Type B pancreatic cell (in vitro differentiated cells): ENCODE measurements around the gene MID1. TPM values are rescaled to one million over a fixed set of nuclear protein-coding genes. Genes with fewer than 3 reads are reported as not detected.

Experiments used
- DNase-seq: peaks from one replicate; pipeline ENCODE4 v3.0.0; 2021; ENCODE audit warnings: mixed read lengths; ENCODE audit not compliant: unreplicated experiment; ENCODE audit errors: extremely low spot score
- H3K27ac Mint-ChIP-seq: 2 replicates; pipeline ENCODE4 v1.8.0; 2021; ENCODE audit warnings: mild to moderate bottlenecking, mixed read lengths
- H3K27me3 Mint-ChIP-seq: 2 replicates; pipeline ENCODE4 v1.8.0; 2021; ENCODE audit warnings: mixed read lengths
- H3K36me3 Mint-ChIP-seq: 2 replicates; pipeline ENCODE4 v1.8.0; 2021; ENCODE audit warnings: mixed read lengths
- H3K4me1 Mint-ChIP-seq: one replicate; pipeline ENCODE4 v1.8.0; 2021; ENCODE audit warnings: mixed read lengths; ENCODE audit not compliant: unreplicated experiment
- H3K4me3 Mint-ChIP-seq: 2 replicates; pipeline ENCODE4 v1.8.0; 2021; ENCODE audit warnings: mild to moderate bottlenecking, mixed read lengths
- H3K9me3 Mint-ChIP-seq: 2 replicates; pipeline ENCODE4 v1.8.0; 2021; ENCODE audit warnings: mixed read lengths
- total RNA-seq: library from RNA; stranded (reverse); gene quantifications from 2 replicates; pipeline ENCODE4 v1.2.1, GENCODE V29; 2021; ENCODE audit warnings: low replicate concordance
- TF ChIP-seq, protein P1 (sequence below): fragments of 200-600 bp; sonication (generic); conservative IDR thresholded peaks from 2 replicates; pipeline ENCODE4 v1.5.0; 2021; ENCODE audit warnings: antibody characterized with exemption, mild to moderate bottlenecking

Gene MID1
- total RNA-seq, 1 donor from 2014 or later: 52.7 TPM

DNA sequence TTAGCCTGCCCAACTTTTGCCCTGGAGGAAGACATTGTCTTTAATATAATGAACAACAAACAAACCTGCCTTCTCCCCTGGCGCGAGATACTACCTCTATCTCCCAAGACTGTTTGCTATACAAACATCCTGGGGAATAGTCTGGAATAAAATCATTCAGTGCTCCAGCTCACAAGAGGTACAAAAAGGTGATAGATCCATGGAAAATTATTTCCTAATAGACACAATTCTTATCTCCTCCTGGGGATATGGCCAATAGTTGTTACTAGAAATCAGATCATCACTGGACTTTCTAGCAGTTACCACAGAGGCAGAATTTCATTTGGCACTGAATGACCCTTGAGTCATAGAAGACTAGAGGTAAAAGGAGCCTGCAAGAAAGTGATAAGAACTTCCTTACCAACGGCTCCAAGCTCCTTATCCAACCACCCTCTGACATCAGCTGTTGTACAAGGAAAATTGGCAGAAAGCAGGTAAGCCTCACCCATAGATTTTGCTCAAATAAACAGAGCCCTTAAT, 38.1 kb downstream of the MID1 start:
- H3K27ac Mint-ChIP-seq: no peak overlapping the region
- no peaks in the 10 kb centered on the region for H3K27me3 Mint-ChIP-seq
- H3K9me3 Mint-ChIP-seq: peaks cover 14% of the 10 kb centered on the region
- TF ChIP-seq, protein P1, sequence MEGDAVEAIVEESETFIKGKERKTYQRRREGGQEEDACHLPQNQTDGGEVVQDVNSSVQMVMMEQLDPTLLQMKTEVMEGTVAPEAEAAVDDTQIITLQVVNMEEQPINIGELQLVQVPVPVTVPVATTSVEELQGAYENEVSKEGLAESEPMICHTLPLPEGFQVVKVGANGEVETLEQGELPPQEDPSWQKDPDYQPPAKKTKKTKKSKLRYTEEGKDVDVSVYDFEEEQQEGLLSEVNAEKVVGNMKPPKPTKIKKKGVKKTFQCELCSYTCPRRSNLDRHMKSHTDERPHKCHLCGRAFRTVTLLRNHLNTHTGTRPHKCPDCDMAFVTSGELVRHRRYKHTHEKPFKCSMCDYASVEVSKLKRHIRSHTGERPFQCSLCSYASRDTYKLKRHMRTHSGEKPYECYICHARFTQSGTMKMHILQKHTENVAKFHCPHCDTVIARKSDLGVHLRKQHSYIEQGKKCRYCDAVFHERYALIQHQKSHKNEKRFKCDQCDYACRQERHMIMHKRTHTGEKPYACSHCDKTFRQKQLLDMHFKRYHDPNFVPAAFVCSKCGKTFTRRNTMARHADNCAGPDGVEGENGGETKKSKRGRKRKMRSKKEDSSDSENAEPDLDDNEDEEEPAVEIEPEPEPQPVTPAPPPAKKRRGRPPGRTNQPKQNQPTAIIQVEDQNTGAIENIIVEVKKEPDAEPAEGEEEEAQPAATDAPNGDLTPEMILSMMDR: no peak
- DNase-seq: no peak
- H3K4me3 Mint-ChIP-seq: no peak overlapping the region
- H3K4me1 Mint-ChIP-seq: peaks cover 8% of the 10 kb centered on the region
- peaks cover 13% of the 10 kb centered on the region for H3K36me3 Mint-ChIP-seq

DNA sequence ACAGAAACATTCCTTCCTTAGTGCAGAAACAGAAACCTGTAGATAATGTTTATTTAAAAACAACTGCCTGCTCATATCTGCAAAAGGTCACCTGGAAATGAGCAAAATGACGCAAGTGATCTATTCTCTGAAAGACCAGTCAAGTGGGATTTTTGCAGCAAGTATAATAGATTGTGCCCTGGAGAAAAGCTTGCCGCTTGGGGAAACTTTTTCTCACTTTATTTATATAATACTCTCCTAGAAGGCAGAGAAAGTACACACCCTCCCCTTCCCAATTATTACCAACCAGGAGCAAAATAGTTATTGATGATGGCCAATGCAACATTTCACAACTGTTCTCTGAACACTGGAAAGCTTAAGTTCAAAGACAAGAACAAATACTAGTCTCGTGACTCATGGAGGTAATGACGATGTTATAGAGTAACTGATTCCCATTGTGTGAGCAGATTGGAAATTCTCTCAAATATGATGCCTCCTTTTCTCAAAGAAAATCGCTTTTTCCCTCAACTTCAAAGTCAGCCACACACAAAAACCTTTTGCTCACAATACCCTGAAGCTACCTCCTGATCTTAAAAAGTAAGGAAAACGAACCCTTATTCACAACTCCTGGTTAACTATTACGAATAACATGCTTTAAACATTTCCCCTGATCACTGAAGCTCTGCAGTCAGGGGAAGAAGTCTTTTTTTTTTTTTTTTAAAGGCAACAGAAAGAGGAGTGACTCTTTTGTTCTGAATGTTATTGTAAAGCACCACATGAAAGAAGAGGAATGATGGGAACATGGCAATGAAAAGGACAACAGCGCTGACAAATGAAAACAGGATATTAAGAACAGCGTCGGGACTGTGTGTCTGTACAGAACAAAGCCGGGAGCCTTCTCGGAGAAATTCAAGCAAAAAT, 41.0 kb downstream of the MID1 start:
- Mint-ChIP-seq H3K4me3 (peak overlapping the region; percentile 79), H3K27ac (peak overlapping the region; percentile 98), H3K27me3 (no peaks in the 10 kb centered on the region), H3K4me1 (peaks cover 13% of the 10 kb centered on the region), H3K9me3 (peaks cover 8% of the 10 kb centered on the region), H3K36me3 (peaks cover 4% of the 10 kb centered on the region)
- DNase-seq: no peak
- TF ChIP-seq, protein P1: no peak

DNA sequence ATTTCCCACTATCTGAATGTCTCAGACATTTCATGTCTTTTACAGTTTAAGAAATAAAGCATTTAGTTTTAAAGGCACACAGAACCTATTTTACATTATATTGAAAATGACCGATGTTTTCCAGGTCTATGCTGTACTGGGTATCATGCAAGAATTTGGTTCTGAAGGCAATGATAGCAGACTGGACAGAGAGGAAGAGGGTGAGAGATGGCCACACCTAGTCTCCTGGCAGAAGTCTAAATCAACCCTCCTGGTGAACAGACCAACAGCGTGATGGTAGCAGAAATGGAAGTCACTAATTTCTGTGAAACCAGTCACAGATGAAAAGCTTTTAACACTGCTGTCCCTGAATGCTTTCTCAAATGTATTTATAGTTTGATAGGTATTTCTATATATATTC, 41.9 kb downstream of the MID1 start:
- H3K27me3 Mint-ChIP-seq: no peaks in the 10 kb centered on the region
- peak overlapping the region; percentile 98 for H3K27ac Mint-ChIP-seq
- DNase-seq: no peak
- TF ChIP-seq, protein P1: no peak
- H3K36me3 Mint-ChIP-seq: no peaks in the 10 kb centered on the region
- H3K9me3 Mint-ChIP-seq: peaks cover 5% of the 10 kb centered on the region
- peaks cover 13% of the 10 kb centered on the region for H3K4me1 Mint-ChIP-seq
- no peak overlapping the region for H3K4me3 Mint-ChIP-seq

- H3K27me3 Mint-ChIP-seq: no peaks in the 10 kb centered on the region
- peaks cover 3% of the 10 kb centered on the region for H3K36me3 Mint-ChIP-seq
- TF ChIP-seq, protein P1: no peak
- H3K27ac Mint-ChIP-seq: peak overlapping the region; percentile 98
- H3K4me3 Mint-ChIP-seq: peak overlapping the region; percentile 24
- DNase-seq: no peak
- H3K9me3 Mint-ChIP-seq: peaks cover 5% of the 10 kb centered on the region
- peaks cover 13% of the 10 kb centered on the region for H3K4me1 Mint-ChIP-seq
These were observed 42.5 kb downstream of the MID1 start for GRCh38 chrX:10577853-10578252.

DNA sequence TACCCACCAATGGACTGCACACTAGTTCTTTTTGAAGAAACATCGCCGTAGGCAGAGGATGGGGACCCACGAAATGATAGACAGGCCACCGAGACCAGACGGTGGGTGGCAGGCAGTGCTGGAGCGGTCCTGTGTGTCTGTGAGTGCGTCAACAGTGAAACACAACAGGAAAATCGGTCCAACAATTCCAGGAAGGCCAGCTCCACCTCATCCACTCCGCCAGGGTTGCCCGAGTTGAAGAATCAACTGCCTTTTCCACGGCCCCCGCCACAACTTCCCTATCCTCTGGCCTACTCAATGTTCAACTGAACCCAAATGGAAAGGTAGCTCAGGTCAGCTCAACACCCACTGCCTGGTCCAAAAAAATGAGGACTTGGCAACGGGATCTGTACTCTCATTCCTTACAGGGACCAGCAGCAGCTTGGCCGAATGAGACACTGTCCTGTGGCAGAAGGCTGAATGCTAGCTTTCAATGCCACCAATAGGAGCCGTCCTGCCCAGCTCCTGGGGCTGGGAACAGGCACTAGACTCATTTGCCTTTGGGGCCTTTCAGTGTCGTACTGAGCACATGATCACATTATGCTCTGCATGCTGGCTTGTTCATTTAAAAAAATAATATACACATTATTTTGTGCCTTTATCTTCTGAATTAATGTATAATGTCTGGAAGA, 43.5 kb downstream of the MID1 start:
- H3K9me3 Mint-ChIP-seq: peaks cover 5% of the 10 kb centered on the region
- TF ChIP-seq, protein P1: no peak
- H3K27ac Mint-ChIP-seq: peak overlapping the region; percentile 34
- H3K4me3 Mint-ChIP-seq: no peak overlapping the region
- DNase-seq: no peak
- peaks cover 13% of the 10 kb centered on the region for H3K4me1 Mint-ChIP-seq
- no peaks in the 10 kb centered on the region for H3K27me3 Mint-ChIP-seq
- H3K36me3 Mint-ChIP-seq: peaks cover 3% of the 10 kb centered on the region
